Measurements from ENCODE around the gene SH2D4B.

GRCh38 chr10:80585812-80586211 is 48.1 kb downstream of the SH2D4B start:
- TF ChIP-seq EZH2 (IDR thresholded peaks at IDR 0.05) (no peak), ZBTB33 (IDR thresholded peaks at IDR 0.05; ENCODE audit: extremely low read depth, insufficient replicate concordance, low read length) (no peak), CTCF (IDR thresholded peaks at IDR 0.05 in 2 of 3, conservative IDR thresholded peaks at IDR 0.05 in 1 of 3; ENCODE audit: borderline replicate concordance in 1 of 3, insufficient read depth in 1 of 3, low read depth in 2 of 3, low read length in 2 of 3) (no peak), CEBPB (IDR thresholded peaks at IDR 0.05; ENCODE audit: low read depth) (no peak), ZNF274 (IDR thresholded peaks at IDR 0.05; ENCODE audit: low read depth, low read length) (no peak)
